ENCODE data around the gene ARID1B.

GRCh38 chr6:156841508-156841907 is 64.3 kb downstream of the ARID1B start:
- TF ChIP-seq RAD21 (IDR thresholded peaks at IDR 0.05; ENCODE audit: low read length) (no peak), CTCF (conservative IDR thresholded peaks at IDR 0.05; ENCODE audit: low read depth, low read length) (no peak)

Measured in IMR-90 (cell line).